Fibroblast of mammary gland (primary cell): ENCODE data around the gene SLC12A9.

Experiments used
- DNase-seq: peaks from one replicate; pipeline ENCODE4 v3.0.0-alpha.2; 2010; ENCODE audit warnings: low read depth
- H3K4me3 ChIP-seq: 2 replicates; pipeline ENCODE4 v1.5.1; 2011; ENCODE audit warnings: low read depth, mild to moderate bottlenecking, low read length, moderate library complexity; ENCODE audit not compliant: control insufficient read depth
- TF ChIP-seq, protein P1 (sequence below): conservative IDR thresholded peaks from 2 replicates; pipeline ENCODE4 v1.5.1; 2011; ENCODE audit warnings: low read depth, low read length, inconsistent platforms; ENCODE audit not compliant: control insufficient read depth, insufficient read depth

The SLC12A9 gene

DNA sequence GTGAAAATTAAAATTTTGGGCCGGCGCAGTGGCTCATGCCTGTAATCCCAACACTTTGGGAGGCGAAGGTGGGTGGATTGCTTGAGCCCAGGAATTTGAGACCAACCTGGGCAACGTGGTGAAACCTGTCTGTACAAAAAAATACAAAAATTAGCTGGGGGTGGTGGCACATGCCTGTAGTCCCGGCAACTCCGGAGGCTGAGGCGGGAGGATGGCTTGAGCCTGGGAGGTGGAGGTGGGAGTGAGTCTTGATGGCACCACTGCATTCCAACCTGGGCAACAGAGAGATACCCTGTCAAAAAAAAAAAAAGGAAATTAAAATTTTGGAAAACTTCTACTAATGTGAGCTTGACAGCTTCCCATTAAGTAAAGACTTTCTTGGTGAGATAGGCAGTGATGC, 25.5 kb downstream of the SLC12A9 start:
- DNase-seq: no peak
- TF ChIP-seq, protein P1, sequence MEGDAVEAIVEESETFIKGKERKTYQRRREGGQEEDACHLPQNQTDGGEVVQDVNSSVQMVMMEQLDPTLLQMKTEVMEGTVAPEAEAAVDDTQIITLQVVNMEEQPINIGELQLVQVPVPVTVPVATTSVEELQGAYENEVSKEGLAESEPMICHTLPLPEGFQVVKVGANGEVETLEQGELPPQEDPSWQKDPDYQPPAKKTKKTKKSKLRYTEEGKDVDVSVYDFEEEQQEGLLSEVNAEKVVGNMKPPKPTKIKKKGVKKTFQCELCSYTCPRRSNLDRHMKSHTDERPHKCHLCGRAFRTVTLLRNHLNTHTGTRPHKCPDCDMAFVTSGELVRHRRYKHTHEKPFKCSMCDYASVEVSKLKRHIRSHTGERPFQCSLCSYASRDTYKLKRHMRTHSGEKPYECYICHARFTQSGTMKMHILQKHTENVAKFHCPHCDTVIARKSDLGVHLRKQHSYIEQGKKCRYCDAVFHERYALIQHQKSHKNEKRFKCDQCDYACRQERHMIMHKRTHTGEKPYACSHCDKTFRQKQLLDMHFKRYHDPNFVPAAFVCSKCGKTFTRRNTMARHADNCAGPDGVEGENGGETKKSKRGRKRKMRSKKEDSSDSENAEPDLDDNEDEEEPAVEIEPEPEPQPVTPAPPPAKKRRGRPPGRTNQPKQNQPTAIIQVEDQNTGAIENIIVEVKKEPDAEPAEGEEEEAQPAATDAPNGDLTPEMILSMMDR: no peak
- no peak overlapping the region for H3K4me3 ChIP-seq

DNA sequence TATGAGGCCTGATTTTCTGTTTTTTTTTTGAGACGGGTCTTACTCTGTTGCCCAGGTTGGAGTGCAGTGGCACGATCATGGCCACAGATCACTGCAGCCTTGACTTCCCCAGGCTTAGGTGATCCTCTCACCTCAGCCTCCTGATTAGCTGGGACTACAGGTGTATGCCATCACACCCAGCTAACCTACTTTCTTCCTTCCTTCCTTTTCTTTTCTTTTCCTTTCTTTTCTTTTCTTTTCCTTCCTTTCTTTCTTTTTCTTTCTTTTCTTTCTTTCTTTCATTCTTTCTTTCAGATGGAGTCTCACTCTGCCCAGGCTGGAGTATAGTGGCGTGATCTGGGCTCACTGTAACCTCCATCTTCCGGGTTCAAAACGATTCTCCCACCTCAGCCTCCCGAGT, 26.2 kb downstream of the SLC12A9 start:
- no peak overlapping the region for H3K4me3 ChIP-seq
- TF ChIP-seq, protein P1: no peak
- DNase-seq: no peak

DNA sequence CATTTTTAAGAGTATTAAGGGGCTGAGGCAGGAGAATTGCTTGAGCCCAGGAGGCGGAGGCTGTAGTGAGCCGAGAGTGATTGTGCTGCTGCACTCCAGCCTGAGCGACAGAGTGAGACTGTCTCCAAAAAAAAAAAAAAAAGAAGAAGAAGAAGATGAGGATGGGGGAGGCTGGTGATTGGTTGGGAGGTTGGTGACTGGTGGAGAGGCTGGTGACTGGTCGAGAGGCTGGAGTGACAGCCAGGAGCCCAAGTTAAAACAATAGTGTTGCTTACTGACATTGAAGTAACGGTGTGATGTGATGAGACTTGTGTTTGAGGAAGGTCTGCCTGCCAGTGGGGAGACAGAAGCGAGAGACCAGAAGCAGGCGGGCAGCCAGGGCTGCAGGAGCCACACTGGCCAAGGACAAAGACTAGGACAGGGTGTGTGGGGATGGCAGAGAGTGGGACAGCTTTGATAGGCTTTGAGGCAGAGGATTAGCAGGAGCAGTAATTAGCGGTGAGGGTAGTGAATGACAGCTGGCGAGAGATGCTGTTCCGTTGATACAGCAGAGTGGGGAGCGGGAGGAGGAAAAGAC, 27.3 kb downstream of the SLC12A9 start:
- TF ChIP-seq, protein P1: no peak

DNA sequence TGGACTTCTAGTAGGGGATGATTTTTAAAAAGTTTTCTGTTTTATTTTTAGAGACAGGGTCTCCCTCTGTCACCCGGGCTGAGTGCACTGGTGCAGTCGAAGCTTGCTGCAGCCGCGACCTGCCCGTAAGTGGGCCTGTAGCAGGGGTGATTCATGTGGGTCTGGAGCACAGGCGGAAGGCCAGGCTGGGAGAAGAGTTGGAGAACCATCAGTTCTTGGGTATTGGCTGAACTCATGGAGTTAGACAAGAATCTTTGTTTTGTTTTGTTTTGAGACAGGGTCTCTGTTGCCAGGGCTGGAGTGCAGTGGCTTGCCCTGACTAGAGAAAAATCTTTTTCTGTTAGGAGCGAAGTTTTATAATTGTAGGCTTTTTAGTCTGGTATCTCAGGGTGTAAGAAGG, 28.1 kb downstream of the SLC12A9 start:
- no peak overlapping the region for H3K4me3 ChIP-seq
- TF ChIP-seq, protein P1: no peak
- DNase-seq: no peak

More for the DNA sequence above, 27.3 kb downstream of the SLC12A9 start:
- DNase-seq: no peak
- no peak overlapping the region for H3K4me3 ChIP-seq

DNA sequence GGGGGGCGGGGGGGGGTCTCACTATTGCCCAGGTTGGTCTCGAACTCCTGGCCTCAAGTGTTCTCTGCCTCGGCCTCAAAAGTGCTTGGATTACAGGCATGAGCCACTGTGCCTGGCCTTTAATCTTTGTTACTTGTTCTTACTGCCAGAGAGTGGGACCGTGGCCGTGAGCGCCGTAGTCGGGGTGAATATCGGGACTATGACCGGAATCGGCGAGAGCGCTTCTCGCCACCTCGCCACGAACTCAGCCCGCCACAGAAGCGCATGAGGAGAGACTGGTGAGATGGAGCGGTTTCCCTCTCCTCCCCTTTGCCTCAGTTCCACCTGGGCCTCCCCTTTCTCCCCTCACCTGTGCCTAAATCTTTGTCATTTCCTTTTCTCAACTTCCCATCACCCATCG, 28.6 kb downstream of the SLC12A9 start:
- no peak for DNase-seq

DNA sequence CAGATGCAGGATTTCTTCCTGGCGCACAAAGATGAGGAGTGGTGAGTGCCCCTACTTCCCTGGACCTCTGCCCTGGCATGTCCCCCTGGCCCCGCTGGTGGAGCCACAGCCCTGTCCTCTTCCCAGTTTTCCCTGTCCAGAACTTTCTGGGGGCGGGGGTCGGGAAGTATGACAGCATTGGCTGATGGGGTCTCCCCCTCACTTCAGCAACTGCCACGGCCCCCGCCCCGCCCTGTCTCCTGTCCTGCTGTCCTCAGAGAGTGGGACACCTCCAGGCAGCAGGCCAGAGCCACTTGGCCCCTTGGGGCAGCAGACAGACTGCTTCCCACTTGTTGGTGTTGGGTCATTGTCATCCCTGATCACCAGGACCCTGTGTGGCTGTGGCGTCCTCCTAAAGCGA, 29.7 kb downstream of the SLC12A9 start:
- no peak overlapping the region for H3K4me3 ChIP-seq
- TF ChIP-seq, protein P1: no peak

More for the DNA sequence above, 28.6 kb downstream of the SLC12A9 start:
- no peak overlapping the region for H3K4me3 ChIP-seq
- TF ChIP-seq, protein P1: no peak

More for the DNA sequence above, 29.7 kb downstream of the SLC12A9 start:
- DNase-seq: no peak
